Kidney epithelial cell (primary cell): Measurements from ENCODE around the gene ZBTB3. TPM values are rescaled to one million over a fixed set of nuclear protein-coding genes. Genes with fewer than 3 reads are reported as not detected.

Source experiments
- DNase-seq: peaks from one replicate; pipeline ENCODE4 v3.0.0-alpha.2; 2010; ENCODE audit warnings: low read depth
- H3K27me3 ChIP-seq: 2 replicates; pipeline ENCODE4 v1.6.0; 2011; ENCODE audit warnings: low read length; ENCODE audit not compliant: control insufficient read depth, insufficient read depth
- H3K36me3 ChIP-seq: 2 replicates; pipeline ENCODE4 v1.5.1; 2011; ENCODE audit warnings: low read length; ENCODE audit not compliant: control insufficient read depth, insufficient read depth
- H3K4me3 ChIP-seq: 2 replicates; pipeline ENCODE4 v1.5.1; 2011; ENCODE audit warnings: low read depth, mild to moderate bottlenecking, control low read depth, low read length
- CTCF ChIP-seq: IDR thresholded peaks from 2 replicates; pipeline ENCODE4 v1.5.1; 2011; ENCODE audit warnings: mild to moderate bottlenecking, moderate library complexity, low read length, control low read depth, inconsistent platforms; ENCODE audit not compliant: insufficient read depth, poor library complexity, severe bottlenecking
- total RNA-seq: library from RNA; depleted of rRNA; stranded (reverse); fragments of >200 nt; gene quantifications from 2 replicates; pipeline ENCODE4 v1.2.3, GENCODE V29; 2015

The ZBTB3 gene
- total RNA-seq, 1 donor from 2014 or later, result 17.3 TPM

DNA sequence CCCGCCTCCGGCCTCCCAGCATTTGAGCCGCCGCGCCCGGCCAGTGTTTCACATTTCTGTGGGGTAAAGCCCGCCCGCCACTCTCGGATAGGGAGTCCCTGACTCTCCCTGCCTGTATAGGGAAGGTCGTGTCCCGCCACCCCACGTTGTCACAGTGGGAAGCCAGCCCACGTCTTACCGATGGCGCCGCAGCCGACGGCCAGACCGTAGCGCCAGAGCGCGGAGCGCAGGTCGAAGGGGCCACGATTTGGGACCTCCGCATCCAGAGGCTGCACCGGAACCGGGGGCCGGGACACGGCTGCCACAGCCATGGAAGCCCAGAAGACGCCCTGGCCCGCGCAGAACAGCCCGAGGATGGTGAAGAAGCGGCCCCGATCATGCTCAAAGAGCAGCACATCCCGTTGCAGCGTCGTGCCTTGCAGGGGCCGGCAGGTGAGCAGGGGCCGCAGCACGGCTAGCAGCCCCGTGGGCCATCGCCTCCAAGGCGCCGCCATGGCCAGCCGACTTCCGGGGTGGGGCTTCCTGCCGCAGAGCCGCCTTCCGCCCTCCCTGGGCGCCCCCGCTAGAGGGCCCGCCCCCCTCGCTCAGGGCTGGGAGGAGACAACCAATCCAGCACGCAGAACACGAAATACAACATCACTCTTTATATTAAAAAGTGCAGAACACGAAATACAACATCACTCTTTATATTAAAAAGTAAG is 37.7 kb upstream of the ZBTB3 start, which contains the start of gene TMEM223:
TSS of gene TMEM223 (minus strand) at position 506 of the 701 bp plus-strand sequence. CDS start at position 494, 12 bp downstream.
- DNase-seq, result no peak
- Histone ChIP-seq H3K36me3 (peaks cover 1% of the 10 kb centered on the region), H3K4me3 (peak within 1 kb of the TSS; percentile 94), H3K27me3 (no peaks in the 10 kb centered on the region)
- no peak for TF ChIP-seq CTCF

- no peak for TF ChIP-seq CTCF
- no peaks in the 10 kb centered on the region for H3K27me3 ChIP-seq
- no peak for DNase-seq
- peaks cover 1% of the 10 kb centered on the region for H3K36me3 ChIP-seq
- H3K4me3 ChIP-seq, result no peak overlapping the region
Observed at GRCh38 chr11:62789576-62789975, 35.6 kb upstream of the ZBTB3 start.

- DNase-seq, result no peak
- Histone ChIP-seq H3K4me3 (no peak overlapping the region), H3K27me3 (no peaks in the 10 kb centered on the region), H3K36me3 (peaks cover 1% of the 10 kb centered on the region)
- TF ChIP-seq CTCF, result no peak
Observed at GRCh38 chr11:62788991-62789390, 35.0 kb upstream of the ZBTB3 start.

GRCh38 chr11:62787005-62787759 is 33.2 kb upstream of the ZBTB3 start, which contains the start of gene TMEM179B:
Gene TMEM179B, plus strand, starts transcription at chr11:62787402. Its CDS starts 30 bp downstream, at chr11:62787432.
- peaks cover 1% of the 10 kb centered on the region for H3K36me3 ChIP-seq
- DNase-seq, result peak; percentile 96
- peak; percentile 79 for TF ChIP-seq CTCF

GRCh38 chr11:62786318-62787004 is 32.5 kb upstream of the ZBTB3 start:
- H3K36me3 ChIP-seq, result peaks cover 1% of the 10 kb centered on the region
- no peak for DNase-seq
- peak; percentile 100 for TF ChIP-seq CTCF

More at GRCh38 chr11:62787005-62787759, 33.2 kb upstream of the ZBTB3 start, which contains the start of gene TMEM179B:
- H3K4me3 ChIP-seq, result peak within 1 kb of the TSS; percentile 91
- no peaks in the 10 kb centered on the region for H3K27me3 ChIP-seq

More at GRCh38 chr11:62786318-62787004, 32.5 kb upstream of the ZBTB3 start:
- H3K4me3 ChIP-seq, result peak overlapping the region; percentile 91
- H3K27me3 ChIP-seq, result no peaks in the 10 kb centered on the region
